BLaER1 (cell line): ENCODE results near the gene SPSB3.

ENCODE experiments used
- H3K27ac ChIP-seq: shearing (Covaris generic); formaldehyde crosslinking; 2 replicates; pipeline ENCODE4 v1.8.1; 2022
- H3K27me3 ChIP-seq: shearing (Covaris generic); formaldehyde crosslinking; 2 replicates; pipeline ENCODE4 v1.8.1; 2022
- H3K36me3 ChIP-seq: shearing (Covaris generic); formaldehyde crosslinking; 2 replicates; pipeline ENCODE4 v1.8.1; 2022
- H3K4me1 ChIP-seq: shearing (Covaris generic); formaldehyde crosslinking; 2 replicates; pipeline ENCODE4 v1.8.1; 2022
- H3K4me2 ChIP-seq: shearing (Covaris generic); formaldehyde crosslinking; 2 replicates; pipeline ENCODE4 v1.8.1; 2022
- H3K4me3 ChIP-seq: shearing (Covaris generic); formaldehyde crosslinking; 2 replicates; pipeline ENCODE4 v1.8.1; 2022
- H3K9ac ChIP-seq: shearing (Covaris generic); formaldehyde crosslinking; 2 replicates; pipeline ENCODE4 v1.8.1; 2022
- H3K9me3 ChIP-seq: shearing (Covaris generic); formaldehyde crosslinking; 2 replicates; pipeline ENCODE4 v1.8.1; 2022
- H4K20me1 ChIP-seq: shearing (Covaris generic); formaldehyde crosslinking; 2 replicates; pipeline ENCODE4 v1.8.1; 2022
- Cebpa-rat ChIP-seq: shearing (Covaris generic); IDR thresholded peaks from 2 replicates; pipeline ENCODE4 v1.8.1; 2022

Gene SPSB3

GRCh38 chr16:1782408-1783264, at the start of gene SPSB3, which contains the start of gene NUBP2:
Gene SPSB3, minus strand, starts transcription at chr16:1782571. Its CDS starts 1,088 bp downstream, at chr16:1781483.
Gene NUBP2, plus strand, starts transcription at chr16:1782960. Its CDS starts 61 bp downstream, at chr16:1783021.
- Histone ChIP-seq H3K27me3 (no peaks in the 10 kb centered on the region), H4K20me1 (peaks cover 94% of the 10 kb centered on the region), H3K9ac (peak within 1 kb of the TSS; percentile 94), H3K9me3 (no peaks in the 10 kb centered on the region), H3K4me1 (peaks cover 28% of the 10 kb centered on the region), H3K4me2 (peak within 1 kb of the TSS; percentile 97), H3K36me3 (peaks cover 66% of the 10 kb centered on the region), H3K4me3 (peak within 1 kb of the TSS; percentile 97), H3K27ac (peak within 1 kb of the TSS; percentile 91)
- TF ChIP-seq Cebpa-rat = no peak

GRCh38 chr16:1831186-1832075, 49.1 kb upstream of the SPSB3 start:
- Histone ChIP-seq H3K9ac (0 out of 2 replicates have a peak overlapping the region, but pooled peaks have one; percentile 6), H3K4me2 (no peak overlapping the region), H3K9me3 (no peaks in the 10 kb centered on the region), H3K4me3 (no peak overlapping the region), H3K36me3 (peaks cover 14% of the 10 kb centered on the region; the same call in 1 of the 2 replicates), H3K27ac (no peak overlapping the region), H3K27me3 (no peaks in the 10 kb centered on the region), H3K4me1 (peaks cover 25% of the 10 kb centered on the region), H4K20me1 (peaks cover 18% of the 10 kb centered on the region)
- no peak for TF ChIP-seq Cebpa-rat

- Histone ChIP-seq H3K27ac (no peak overlapping the region), H3K36me3 (peaks cover 14% of the 10 kb centered on the region; the same call in 1 of the 2 replicates), H3K9me3 (no peaks in the 10 kb centered on the region), H3K4me3 (no peak overlapping the region), H3K27me3 (no peaks in the 10 kb centered on the region), H3K4me2 (no peak overlapping the region), H3K4me1 (peaks cover 34% of the 10 kb centered on the region), H4K20me1 (peaks cover 27% of the 10 kb centered on the region), H3K9ac (no peak overlapping the region)
- TF ChIP-seq Cebpa-rat = no peak
Observed at GRCh38 chr16:1830213-1830612, 47.8 kb upstream of the SPSB3 start.

GRCh38 chr16:1828645-1829410, 46.5 kb upstream of the SPSB3 start:
- Histone ChIP-seq H3K27ac (no peak overlapping the region), H3K4me1 (peaks cover 36% of the 10 kb centered on the region), H3K4me3 (peak overlapping the region; percentile 94), H3K9me3 (no peaks in the 10 kb centered on the region), H3K9ac (peak overlapping the region; percentile 84; the same call in 1 of the 2 replicates), H4K20me1 (peaks cover 41% of the 10 kb centered on the region), H3K4me2 (peak overlapping the region; percentile 93), H3K27me3 (no peaks in the 10 kb centered on the region), H3K36me3 (peaks cover 14% of the 10 kb centered on the region; the same call in 1 of the 2 replicates)
- no peak for TF ChIP-seq Cebpa-rat

GRCh38 chr16:1826691-1827573, 44.6 kb upstream of the SPSB3 start, which contains the start of the genes FAHD1 and HAGH:
Gene FAHD1, plus strand, starts transcription at chr16:1827206. Its CDS starts 33 bp downstream, at chr16:1827239.
Gene HAGH, minus strand, starts transcription at chr16:1826825. Its CDS starts 38 bp downstream, at chr16:1826787.
- Histone ChIP-seq H3K27me3 (no peaks in the 10 kb centered on the region), H3K36me3 (peaks cover 26% of the 10 kb centered on the region), H3K4me3 (peak within 1 kb of the TSS; percentile 94), H3K9ac (peak within 1 kb of the TSS; percentile 84), H3K9me3 (no peaks in the 10 kb centered on the region), H4K20me1 (peaks cover 53% of the 10 kb centered on the region), H3K4me1 (peaks cover 36% of the 10 kb centered on the region), H3K4me2 (peak within 1 kb of the TSS; percentile 93), H3K27ac (peak within 1 kb of the TSS; percentile 72)
- TF ChIP-seq Cebpa-rat = no peak

GRCh38 chr16:1825864-1826690, 43.7 kb upstream of the SPSB3 start:
- no peak for TF ChIP-seq Cebpa-rat
- Histone ChIP-seq H3K9me3 (no peaks in the 10 kb centered on the region), H4K20me1 (peaks cover 52% of the 10 kb centered on the region)

GRCh38 chr16:1825381-1825863, 43.1 kb upstream of the SPSB3 start:
- H3K9ac ChIP-seq = peak overlapping the region; percentile 84; the same call in 1 of the 2 replicates

More at GRCh38 chr16:1825864-1826690, 43.7 kb upstream of the SPSB3 start:
- H3K4me2 ChIP-seq = peak overlapping the region; percentile 93
- H3K9ac ChIP-seq = peak overlapping the region; percentile 84
- no peaks in the 10 kb centered on the region for H3K27me3 ChIP-seq
- peaks cover 26% of the 10 kb centered on the region for H3K36me3 ChIP-seq
- peak overlapping the region; percentile 94 for H3K4me3 ChIP-seq
- H3K4me1 ChIP-seq = peaks cover 36% of the 10 kb centered on the region
- H3K27ac ChIP-seq = peak overlapping the region; percentile 72

More at GRCh38 chr16:1825381-1825863, 43.1 kb upstream of the SPSB3 start:
- no peaks in the 10 kb centered on the region for H3K9me3 ChIP-seq
- peak overlapping the region; percentile 94 for H3K4me3 ChIP-seq
- H3K27ac ChIP-seq = no peak overlapping the region
- H3K36me3 ChIP-seq = peaks cover 30% of the 10 kb centered on the region
- H3K4me1 ChIP-seq = peaks cover 36% of the 10 kb centered on the region
- H3K27me3 ChIP-seq = no peaks in the 10 kb centered on the region
- TF ChIP-seq Cebpa-rat = no peak
- H4K20me1 ChIP-seq = peaks cover 56% of the 10 kb centered on the region
- peak overlapping the region; percentile 93 for H3K4me2 ChIP-seq
